ENCODE measurements around the gene SSBP2. TPM values are rescaled to one million over a fixed set of nuclear protein-coding genes. Genes with fewer than 3 reads are reported as not detected.

Gene SSBP2
- total RNA-seq, 4 donors from 2014 or later, result 38.6 to 58.5 (median 51.8) TPM

- 73 to 87% methylated on average over 1 of the region's 1 CpG for WGBS, 2 donors
- no peak for DNase-seq
- H3K27ac ChIP-seq, result no peak overlapping the region
- intact Hi-C loops (cut with DNase I), result no loop called here
- no peaks in the 10 kb centered on the region for H3K4me1 ChIP-seq
- no peak overlapping the region for H3K4me3 ChIP-seq (replicated peaks in 1 of 3)
- H3K9me3 ChIP-seq, result no peaks in the 10 kb centered on the region
- H3K36me3 ChIP-seq, result no peaks in the 10 kb centered on the region
- no peaks in the 10 kb centered on the region for H3K27me3 ChIP-seq
- no peak for TF ChIP-seq POLR2A (IDR thresholded peaks at IDR 0.05)
These were observed 99.9 kb downstream of the SSBP2 start for GRCh38 chr5:81650987-81651386.

GRCh38 chr5:81646469-81646995 is 104.4 kb downstream of the SSBP2 start:
- DNase-seq, result no peak
- no peaks in the 10 kb centered on the region for H3K4me1 ChIP-seq
- H3K9me3 ChIP-seq, result no peaks in the 10 kb centered on the region
- TF ChIP-seq CTCF (IDR thresholded peaks at IDR 0.05) (no peak), POLR2A (IDR thresholded peaks at IDR 0.05) (no peak)
- WGBS, 2 donors, result 97 to 98% methylated on average over 3 of the region's 3 CpGs
- no peak overlapping the region for H3K27ac ChIP-seq
- no peaks in the 10 kb centered on the region for H3K36me3 ChIP-seq
- no peak overlapping the region for H3K4me3 ChIP-seq (replicated peaks in 1 of 3)
- intact Hi-C loops (cut with DNase I), result no loop called here
- no peaks in the 10 kb centered on the region for H3K27me3 ChIP-seq

GRCh38 chr5:81642210-81642609 is 108.7 kb downstream of the SSBP2 start:
- H3K4me1 ChIP-seq, result no peaks in the 10 kb centered on the region
- no peak overlapping the region for H3K27ac ChIP-seq
- H3K36me3 ChIP-seq, result no peaks in the 10 kb centered on the region
- TF ChIP-seq POLR2A (IDR thresholded peaks at IDR 0.05), result no peak
- no peak for TF ChIP-seq CTCF (IDR thresholded peaks at IDR 0.05)
- no peaks in the 10 kb centered on the region for H3K27me3 ChIP-seq
- no peak for DNase-seq
- intact Hi-C loops (cut with DNase I), result no loop called here
- H3K4me3 ChIP-seq (replicated peaks in 1 of 3), result no peak overlapping the region
- H3K9me3 ChIP-seq, result no peaks in the 10 kb centered on the region

GRCh38 chr5:81639556-81639955 is 111.3 kb downstream of the SSBP2 start:
- Histone ChIP-seq H3K4me1 (no peaks in the 10 kb centered on the region), H3K27ac (no peak overlapping the region), H3K9me3 (no peaks in the 10 kb centered on the region), H3K36me3 (no peaks in the 10 kb centered on the region), H3K4me3 (replicated peaks in 1 of 3) (no peak overlapping the region), H3K27me3 (no peaks in the 10 kb centered on the region)
- TF ChIP-seq POLR2A (IDR thresholded peaks at IDR 0.05) (no peak), CTCF (IDR thresholded peaks at IDR 0.05) (no peak)
- no peak for DNase-seq
- intact Hi-C loops (cut with DNase I), result no loop called here
- 82 to 89% methylated on average over 1 of the region's 1 CpG for WGBS, 2 donors

DNA sequence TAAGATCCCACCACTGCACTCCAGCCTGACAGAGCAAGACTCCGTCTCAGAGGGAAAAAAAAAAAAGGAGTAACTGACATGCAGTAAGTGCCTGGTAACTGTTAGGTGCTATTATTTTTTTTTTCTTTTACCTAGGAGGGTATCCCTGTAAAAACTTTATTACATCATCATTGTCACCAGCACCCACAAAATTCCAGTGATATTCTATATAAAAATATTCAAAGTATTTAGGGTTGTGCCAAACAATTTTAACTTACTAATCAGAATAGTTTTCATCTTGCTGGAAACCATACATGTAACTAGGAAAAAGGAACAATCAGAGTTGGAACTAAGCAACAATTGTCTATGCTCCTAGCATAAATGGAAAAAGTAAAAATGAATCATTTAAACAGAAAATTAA is 112.4 kb downstream of the SSBP2 start:
- 87 to 95% methylated on average over 1 of the region's 1 CpG for WGBS, 2 donors
- intact Hi-C loops (cut with DNase I), result no loop called here

More for the DNA sequence above, 112.4 kb downstream of the SSBP2 start:
- Histone ChIP-seq H3K27me3 (no peaks in the 10 kb centered on the region), H3K4me3 (replicated peaks in 1 of 3) (no peak overlapping the region), H3K36me3 (no peaks in the 10 kb centered on the region), H3K27ac (no peak overlapping the region), H3K9me3 (no peaks in the 10 kb centered on the region), H3K4me1 (no peaks in the 10 kb centered on the region)
- TF ChIP-seq POLR2A (IDR thresholded peaks at IDR 0.05), result no peak
- no peak for TF ChIP-seq CTCF (IDR thresholded peaks at IDR 0.05)
- DNase-seq, result no peak

Measured in thyroid gland (tissue), 4 donors.